ENCODE measurements around the gene CHST6.

- TF ChIP-seq SIN3A (IDR thresholded peaks at IDR 0.05; ENCODE audit: borderline replicate concordance, insufficient read depth, low read length) = no peak
- TF ChIP-seq FOXP2 (optimal IDR thresholded peaks at IDR 0.05; ENCODE audit: borderline replicate concordance, extremely low read depth, extremely low read length, insufficient read depth) = no peak
- TF ChIP-seq REST (IDR thresholded peaks at IDR 0.05; ENCODE audit: insufficient read depth in 1 of 2, low read depth in 2 of 2, low read length in 2 of 2) = no peak
These were observed 23.9 kb upstream of the CHST6 start for GRCh38 chr16:75519175-75519574.

Measured in PFSK-1 (cell line).